Inflammatory macrophage treated with lipopolysaccharide for 4 hours (primary cell): ENCODE data around the gene FANCC.
"Not testable (repeated sequence)": the region's sequence is repeated elsewhere in the genome, so short reads cannot be mapped to it uniquely, and the experiment has no call there.

Experiments
- DNase-seq: peaks from one replicate; pipeline ENCODE4 v3.0.0-alpha.2; 2020

FANCC gene

GRCh38 chr9:95225076-95225725, 92.3 kb downstream of the FANCC start:
- DNase-seq = no peak

- DNase-seq = peak; percentile 38
Measured at GRCh38 chr9:95224376-95225019, 93.0 kb downstream of the FANCC start.

GRCh38 chr9:95220352-95220751, 97.2 kb downstream of the FANCC start:
- not testable (repeated sequence) for DNase-seq

GRCh38 chr9:95218773-95219172, 98.7 kb downstream of the FANCC start:
- no peak for DNase-seq

GRCh38 chr9:95217936-95218335, 99.6 kb downstream of the FANCC start:
- no peak for DNase-seq

- no peak for DNase-seq
Measured at GRCh38 chr9:95215336-95215898, 102.1 kb downstream of the FANCC start.

GRCh38 chr9:95213117-95213516, 104.4 kb downstream of the FANCC start:
- no peak for DNase-seq

DNA sequence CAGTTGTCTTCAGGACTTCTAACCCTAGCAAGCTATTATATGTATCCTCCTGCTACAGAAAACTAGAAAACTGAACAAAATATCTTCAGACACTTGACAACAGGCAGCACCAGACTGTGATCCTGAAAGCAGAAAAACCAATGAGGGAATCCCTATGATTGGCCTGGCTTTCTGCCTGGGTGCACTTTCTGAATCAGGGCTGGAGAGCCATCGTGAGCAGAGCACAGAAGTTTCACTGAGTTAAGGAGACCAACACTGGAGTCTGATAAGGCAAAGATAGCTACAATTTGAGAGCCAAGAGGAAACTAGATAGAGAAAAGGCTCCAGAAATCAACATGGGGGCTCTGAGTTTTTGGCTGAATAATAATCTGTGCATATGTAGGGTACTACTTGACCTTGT, 106.5 kb downstream of the FANCC start:
- no peak for DNase-seq

- no peak for DNase-seq
Measured at GRCh38 chr9:95207403-95207802, 110.1 kb downstream of the FANCC start.

- DNase-seq = no peak
Measured at GRCh38 chr9:95206143-95206542, 111.4 kb downstream of the FANCC start.

GRCh38 chr9:95204710-95205109, 112.8 kb downstream of the FANCC start:
- no peak for DNase-seq

DNA sequence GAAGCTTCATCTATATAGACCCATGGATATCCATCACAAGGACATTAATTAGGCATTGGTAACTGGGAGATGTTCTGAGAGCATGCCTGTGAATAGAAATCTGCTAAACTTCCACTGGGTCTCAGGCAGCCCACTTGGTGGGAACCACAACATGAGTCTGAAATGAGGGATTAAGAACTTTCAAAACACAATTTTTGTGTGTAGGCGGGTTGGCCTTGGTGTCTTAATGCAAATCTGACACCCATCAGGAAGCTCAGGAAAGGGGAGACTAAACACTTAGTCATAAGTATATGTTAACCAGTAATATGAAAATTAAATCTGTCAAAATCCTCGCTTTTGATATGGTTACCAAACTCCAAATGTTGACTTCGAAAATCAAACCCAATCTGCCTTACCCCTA, 113.2 kb downstream of the FANCC start:
- DNase-seq = no peak

DNA sequence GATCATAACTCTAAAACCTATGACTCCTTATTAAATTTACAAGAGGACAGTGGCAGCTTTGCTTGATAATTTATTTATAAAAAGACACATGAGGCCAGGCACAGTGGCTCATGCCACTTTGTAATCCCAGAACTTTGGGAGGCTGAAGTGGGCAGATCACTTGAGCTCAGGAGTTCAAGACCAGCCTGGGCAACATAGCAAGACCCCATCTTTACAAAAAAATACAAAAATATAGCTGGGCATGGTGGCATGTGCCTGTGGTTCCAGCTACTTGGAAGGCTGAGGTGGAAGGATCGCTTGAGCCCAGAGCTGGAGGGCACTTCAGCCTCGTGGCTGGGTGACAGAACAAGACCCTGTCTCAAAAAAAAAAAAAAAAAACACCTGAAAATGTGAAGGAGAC, 114.5 kb downstream of the FANCC start:
- not testable (repeated sequence) for DNase-seq

DNA sequence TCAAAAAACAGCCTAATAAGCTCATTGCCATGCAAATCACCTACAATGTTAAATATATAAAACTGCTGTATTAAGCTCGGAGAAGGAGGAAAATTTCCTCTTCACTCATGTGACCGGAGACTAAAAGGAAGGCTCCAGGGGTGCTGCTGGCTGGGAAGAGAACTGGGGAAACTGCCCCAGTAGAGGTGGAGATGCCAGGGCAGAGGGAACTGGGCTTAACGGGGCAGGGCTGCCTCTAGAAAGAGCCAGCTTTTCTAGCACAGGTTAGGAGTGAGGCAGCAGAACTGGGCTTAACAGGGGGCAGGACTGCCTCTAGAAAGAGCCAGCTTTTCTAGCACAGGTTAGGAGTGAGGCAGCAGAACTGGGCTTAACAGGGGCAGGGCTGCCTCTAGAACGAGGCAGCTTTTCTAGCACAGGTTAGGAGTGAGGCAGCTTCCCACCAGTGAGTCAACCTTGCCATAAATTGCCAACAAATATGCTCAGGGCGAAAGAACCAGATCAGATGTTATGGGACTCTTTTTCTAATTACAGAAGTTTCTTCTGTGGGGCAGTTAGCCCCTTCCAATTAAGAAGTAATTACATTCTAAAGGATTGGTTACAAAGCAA, 115.3 kb downstream of the FANCC start:
- DNase-seq = no peak

DNA sequence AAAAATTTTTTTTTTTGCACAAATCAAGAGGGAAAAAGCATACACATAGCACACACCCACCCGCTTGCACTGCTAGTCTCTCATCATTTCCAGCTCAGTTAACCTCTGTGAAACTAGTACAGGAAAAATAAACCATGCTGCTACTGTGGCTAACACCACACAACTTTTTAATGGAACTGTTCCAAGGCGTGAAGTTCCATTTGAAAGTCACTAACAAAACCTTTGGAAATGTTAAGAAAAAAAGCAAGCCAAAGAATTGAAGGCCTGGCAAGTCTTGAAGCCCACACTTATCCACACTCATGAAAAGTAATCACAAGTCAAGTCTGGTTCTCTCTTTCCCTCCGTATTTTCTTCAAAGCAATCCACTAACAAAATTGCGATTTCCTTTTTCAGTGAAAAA, 116.3 kb downstream of the FANCC start:
- no peak for DNase-seq

GRCh38 chr9:95197692-95198271, 119.7 kb downstream of the FANCC start:
- no peak for DNase-seq

DNA sequence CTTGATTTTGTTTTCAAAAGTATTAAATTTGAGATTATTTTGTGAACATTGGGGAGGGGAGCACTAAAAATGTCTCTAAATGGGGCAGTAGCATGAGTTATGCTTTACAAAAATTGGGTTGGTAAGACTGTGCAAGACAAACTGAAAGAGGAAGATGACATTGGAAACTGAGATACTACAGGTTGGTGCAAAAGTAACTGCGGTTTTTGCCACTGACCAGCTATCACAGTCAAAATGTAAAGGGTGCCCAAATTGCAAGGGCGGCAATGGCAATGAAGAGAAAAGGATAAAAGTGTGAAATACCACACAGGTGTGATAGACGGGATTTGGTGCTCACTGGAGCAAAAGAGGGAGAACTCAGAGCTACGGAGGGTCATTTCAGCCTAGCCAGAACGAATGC, 124.0 kb downstream of the FANCC start:
- no peak for DNase-seq

DNA sequence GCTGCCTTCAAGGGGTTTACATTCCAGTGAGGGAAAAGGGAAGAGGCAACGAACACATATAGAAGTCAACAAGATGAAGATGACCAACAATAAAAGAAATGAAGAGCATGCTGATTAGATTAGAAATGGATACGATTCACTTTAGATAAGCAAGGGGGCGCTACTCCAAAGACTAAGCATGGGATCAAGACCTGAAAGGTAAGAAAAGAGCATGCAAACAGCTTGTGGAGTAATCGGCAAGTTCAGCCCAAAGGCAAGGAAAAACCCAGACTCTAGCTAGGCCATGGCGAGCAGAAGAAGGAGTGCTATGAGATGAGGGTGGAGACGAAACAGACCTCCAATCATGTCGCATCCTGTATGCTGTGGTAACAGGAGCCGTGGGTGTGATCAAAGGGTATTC, 124.4 kb downstream of the FANCC start:
- no peak for DNase-seq

- no peak for DNase-seq
Measured at GRCh38 chr9:95192631-95193030, 124.9 kb downstream of the FANCC start.

- DNase-seq = no peak
Measured at GRCh38 chr9:95190413-95190812, 127.1 kb downstream of the FANCC start.

DNA sequence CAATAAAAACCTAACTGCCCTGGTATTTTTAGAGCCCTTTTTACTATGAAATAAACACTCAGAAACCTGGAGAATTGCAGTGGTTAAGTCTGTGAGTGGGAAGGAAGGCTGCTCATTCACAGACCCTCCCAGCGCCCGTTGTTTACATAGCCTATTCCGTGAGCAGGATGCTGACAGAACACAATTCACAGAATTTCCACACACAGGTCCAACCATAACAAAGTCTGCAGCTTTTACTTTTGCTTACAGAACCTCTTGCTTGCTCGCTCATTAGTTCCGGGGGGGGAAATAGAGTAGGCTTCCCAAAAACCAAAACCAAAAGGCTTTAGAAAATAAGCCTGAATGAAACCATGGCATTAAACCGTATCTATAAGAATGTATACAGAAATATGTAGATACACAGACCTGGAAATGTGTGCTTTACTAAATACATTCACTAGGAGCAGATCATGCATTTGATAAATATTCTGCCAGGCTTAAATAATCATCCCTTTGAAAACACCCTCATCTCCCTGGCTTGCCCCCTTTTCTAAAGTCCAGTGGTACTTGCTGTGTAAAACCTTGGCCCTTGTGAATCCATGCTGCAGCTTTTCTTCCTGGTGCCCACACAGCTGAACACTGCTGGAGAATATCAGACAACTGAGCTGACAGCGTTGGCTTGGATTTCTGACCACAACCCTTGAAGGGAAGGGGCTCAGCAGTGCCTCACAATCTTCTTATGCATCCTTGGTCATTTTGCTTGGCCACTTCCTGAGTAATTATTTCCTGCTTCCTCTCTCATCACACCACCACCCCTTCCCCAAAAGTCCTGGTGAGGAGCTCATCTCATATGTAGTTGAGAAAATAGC, 128.0 kb downstream of the FANCC start:
- peak; percentile 67 for DNase-seq

DNA sequence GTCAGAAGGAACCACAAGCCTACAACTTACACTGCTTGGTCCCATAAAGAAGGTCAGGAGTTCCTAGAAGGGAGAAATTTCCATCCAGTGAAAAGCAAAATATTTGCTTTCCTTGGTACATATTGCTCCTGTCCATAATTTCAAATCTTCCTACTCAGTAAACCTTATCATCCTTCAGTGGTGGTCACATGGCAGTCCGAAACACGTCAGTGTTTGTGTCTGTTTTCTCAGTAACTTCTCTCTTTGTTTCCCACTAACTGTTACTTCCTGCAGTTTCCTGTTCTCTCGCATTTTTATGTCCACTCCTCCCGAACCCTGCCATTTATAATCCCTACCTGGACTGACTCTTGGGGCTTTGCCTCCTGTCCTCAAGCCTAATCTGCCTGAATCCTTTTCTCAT, 129.1 kb downstream of the FANCC start:
- peak; percentile 29 for DNase-seq

- no peak for DNase-seq
Measured at GRCh38 chr9:95185956-95186355, 131.6 kb downstream of the FANCC start.
